ENCODE data around the gene CENPE. TPM values are rescaled to one million over a fixed set of nuclear protein-coding genes. Genes with fewer than 3 reads are reported as not detected.

CENPE gene
- total RNA-seq (2022; extraction: Qiagen RNA extraction) = 5.6 to 8.5 TPM (median 7.3 TPM) in 5 replicates

GRCh38 chr4:103198111-103198765, at the start of gene CENPE:
TSS of gene CENPE (minus strand) at chr4:103198343. CDS start at chr4:103198319, 24 bp downstream.

GRCh38 chr4:103099691-103100392, 98.3 kb downstream of the CENPE start, which contains the start of gene BDH2:
TSS of gene BDH2 (minus strand) at chr4:103099834. CDS start at chr4:103096254, 3,580 bp downstream.

GRCh38 chr4:103076747-103077347, 121.3 kb downstream of the CENPE start, which contains the start of gene SLC9B2:
TSS of gene SLC9B2 (minus strand) at chr4:103076761. CDS start at chr4:103067550, 9,211 bp downstream.

Other genes with a start within 250 kb of the CENPE start
- gene SLC9B1, start 178.6 kb downstream of the CENPE start, total RNA-seq (2022; extraction: Qiagen RNA extraction) = not detected in 5 replicates
- gene SLC9B2, start 121.6 kb downstream of the CENPE start, total RNA-seq (2022; extraction: Qiagen RNA extraction) = 7.1 to 8.1 TPM (median 7.6 TPM) in 5 replicates
- gene BDH2, start 98.5 kb downstream of the CENPE start, total RNA-seq (2022; extraction: Qiagen RNA extraction) = 8.6 to 9.7 TPM (median 9.3 TPM) in 5 replicates

Measured in A549 treated with Mapracorat at 1 μM for 4 hours (cell line).